GM18909 (cell line): ENCODE measurements around the gene UNC13C.
"Not testable (repeated sequence)": the region's sequence is repeated elsewhere in the genome, so short reads cannot be mapped to it uniquely, and the experiment has no call there.

Experiments used
- ATAC-seq: cut with Tn5 transposase; IDR thresholded peaks from one replicate; pipeline ENCODE4 v1.9.1; 2021; ENCODE audit warnings: mild to moderate bottlenecking; ENCODE audit not compliant: unreplicated experiment, poor library complexity

The UNC13C gene

GRCh38 chr15:53978253-53978906 is at the start of gene UNC13C:
TSS of gene UNC13C (plus strand) at chr15:53978441. CDS start at chr15:54012904, 34,463 bp downstream.
- ATAC-seq: no peak

DNA sequence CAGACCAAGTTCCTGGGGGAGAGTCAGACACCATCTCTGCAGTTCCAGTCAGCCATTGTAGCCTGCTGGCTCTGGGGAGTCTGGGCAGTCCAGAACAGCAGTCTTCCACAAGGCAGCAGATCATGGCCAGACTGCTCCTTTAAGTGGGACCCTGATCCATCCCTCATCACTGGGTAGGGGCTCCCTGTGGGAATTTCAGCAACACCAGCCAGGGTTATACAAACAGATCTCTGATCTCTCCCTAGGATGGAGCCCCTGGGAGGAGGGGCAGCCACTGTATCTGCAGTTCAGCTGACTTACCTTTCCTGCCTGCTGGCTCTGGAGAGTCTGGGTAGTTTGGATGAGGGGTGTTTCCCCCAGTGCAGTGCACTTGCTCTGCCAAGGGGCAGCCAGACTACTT is 42.1 kb upstream of the UNC13C start:
- ATAC-seq: no peak

GRCh38 chr15:53937632-53938031 is 40.6 kb upstream of the UNC13C start:
- not testable (repeated sequence) for ATAC-seq

DNA sequence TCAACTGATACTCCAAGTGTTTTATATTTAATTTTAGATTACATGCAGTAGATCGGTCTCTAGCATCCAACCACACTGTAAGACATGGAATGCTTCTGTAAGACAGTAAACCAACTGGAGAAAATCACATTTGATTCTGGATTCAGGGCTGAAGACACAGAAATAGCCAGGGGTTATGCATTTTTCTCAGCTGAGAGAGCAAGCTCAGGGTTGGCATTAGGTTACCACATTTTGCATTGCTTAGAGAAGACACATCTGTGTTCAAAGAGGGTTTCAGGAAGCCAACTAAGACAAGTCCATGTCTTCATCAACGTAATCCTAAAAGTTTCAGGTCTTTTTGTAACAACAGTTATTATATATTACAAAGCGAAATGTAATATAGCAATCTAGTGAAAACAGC is 27.7 kb upstream of the UNC13C start:
- no peak for ATAC-seq

DNA sequence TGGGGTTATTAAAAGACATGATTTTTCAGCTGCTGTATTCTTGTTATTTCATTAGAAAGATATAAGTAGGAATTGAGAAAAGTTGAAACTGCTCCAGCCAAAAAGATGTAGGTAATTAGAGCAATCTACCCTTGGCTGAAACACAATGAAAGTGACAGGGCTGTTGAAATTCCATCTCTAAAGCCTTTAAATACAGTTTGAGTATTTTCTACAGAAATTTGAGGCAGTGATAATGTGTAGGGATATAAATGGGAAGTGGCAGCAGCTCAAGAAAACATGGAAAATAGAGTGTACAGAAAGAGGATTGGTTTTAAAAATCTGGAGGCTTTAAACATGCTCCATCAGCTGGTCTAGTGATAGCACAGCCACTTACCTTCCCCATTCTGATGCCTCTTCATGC is 22.8 kb upstream of the UNC13C start:
- no peak for ATAC-seq

GRCh38 chr15:53962646-53963561 is 15.3 kb upstream of the UNC13C start:
- ATAC-seq: no peak

DNA sequence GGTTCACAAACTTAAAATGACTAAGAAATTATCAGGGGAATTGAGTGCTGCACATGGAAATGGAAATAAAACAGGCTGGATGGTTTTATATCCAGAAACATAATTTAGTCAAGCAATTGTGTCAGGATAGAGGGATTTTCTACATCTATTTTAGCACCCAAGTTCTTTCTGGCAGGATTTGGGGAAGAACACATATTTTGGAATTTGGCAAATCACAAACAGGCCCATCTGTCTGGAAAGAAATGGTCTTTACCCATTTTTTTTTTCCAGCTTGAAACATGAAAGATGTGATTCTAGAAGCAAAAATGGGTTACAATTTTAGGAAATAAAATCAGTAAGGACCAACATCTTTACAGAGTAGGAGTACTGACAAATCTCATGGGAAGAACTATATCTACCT is 14.4 kb upstream of the UNC13C start:
- ATAC-seq: no peak

GRCh38 chr15:53974121-53974520 is 4.1 kb upstream of the UNC13C start:
- no peak for ATAC-seq

- ATAC-seq: no peak
Observed at GRCh38 chr15:53974813-53975212, 3.4 kb upstream of the UNC13C start.

GRCh38 chr15:53976844-53977392 is 1.3 kb upstream of the UNC13C start:
- no peak for ATAC-seq

GRCh38 chr15:53979051-53979788 is 979 bp downstream of the UNC13C start:
- ATAC-seq: no peak

- ATAC-seq: no peak
Observed at GRCh38 chr15:53980021-53980420, 1.8 kb downstream of the UNC13C start.

- ATAC-seq: no peak
Observed at GRCh38 chr15:53982071-53982680, 3.9 kb downstream of the UNC13C start.

- ATAC-seq: no peak
Observed at GRCh38 chr15:53982876-53983275, 4.6 kb downstream of the UNC13C start.

- ATAC-seq: no peak
Observed at GRCh38 chr15:53984221-53984620, 6.0 kb downstream of the UNC13C start.

GRCh38 chr15:53985562-53985961 is 7.3 kb downstream of the UNC13C start:
- no peak for ATAC-seq

DNA sequence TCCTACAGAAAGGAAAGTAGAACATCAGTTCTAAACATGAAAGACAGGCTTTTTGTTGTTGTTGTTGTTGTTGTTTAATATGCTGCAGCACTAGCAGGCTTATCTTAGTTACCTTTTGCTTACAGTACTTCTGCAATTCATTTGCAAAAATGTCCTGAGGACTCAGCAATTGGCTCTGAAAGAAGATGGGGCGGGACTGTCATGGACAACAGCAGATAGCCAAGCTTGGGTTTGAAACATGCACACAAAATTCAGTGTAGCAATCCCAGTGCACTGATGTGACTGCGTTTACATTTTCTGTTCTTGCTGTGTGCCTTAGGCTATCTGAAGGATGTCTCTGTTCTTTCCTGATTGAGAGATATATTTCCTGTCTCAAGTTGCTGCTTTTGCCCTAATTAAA is 9.2 kb downstream of the UNC13C start:
- ATAC-seq: no peak

GRCh38 chr15:54007256-54007655 is 29.0 kb downstream of the UNC13C start:
- no peak for ATAC-seq

DNA sequence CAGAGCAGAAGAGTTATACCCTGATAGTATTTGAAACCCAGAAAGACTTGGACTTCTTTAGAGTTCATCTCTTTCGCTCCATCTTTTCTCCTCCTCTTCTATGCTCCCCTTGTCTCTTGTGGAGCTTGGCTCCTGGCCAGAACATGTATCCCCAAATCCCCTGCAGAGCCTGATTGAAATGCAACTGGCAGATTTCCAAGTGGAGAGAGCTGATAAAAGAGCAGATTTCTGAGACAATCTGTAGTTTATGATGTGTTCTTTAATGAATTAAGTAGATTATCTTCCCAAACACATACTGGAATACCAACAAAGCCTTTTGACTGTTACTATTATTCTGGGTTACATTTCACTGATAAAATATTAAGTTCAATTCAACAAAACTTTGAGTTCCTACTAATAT is 33.4 kb downstream of the UNC13C start:
- ATAC-seq: no peak

DNA sequence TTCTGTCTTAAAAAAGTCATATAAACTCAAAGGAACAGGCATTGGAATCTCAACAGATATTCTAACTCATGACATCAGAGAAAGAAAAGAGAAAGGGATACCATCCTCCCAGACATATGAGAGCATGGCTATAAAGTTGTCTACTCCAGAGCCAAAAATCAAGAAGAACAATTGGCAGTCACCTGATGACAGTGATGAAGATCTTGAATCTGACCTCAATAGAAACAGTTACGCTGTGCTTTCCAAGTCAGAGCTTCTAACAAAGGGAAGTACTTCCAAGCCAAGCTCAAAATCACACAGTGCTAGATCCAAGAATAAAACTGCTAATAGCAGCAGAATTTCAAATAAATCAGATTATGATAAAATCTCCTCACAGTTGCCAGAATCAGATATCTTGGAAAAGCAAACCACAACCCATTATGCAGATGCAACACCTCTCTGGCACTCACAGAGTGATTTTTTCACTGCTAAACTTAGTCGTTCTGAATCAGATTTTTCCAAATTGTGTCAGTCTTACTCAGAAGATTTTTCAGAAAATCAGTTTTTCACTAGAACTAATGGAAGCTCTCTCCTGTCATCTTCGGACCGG is 35.9 kb downstream of the UNC13C start:
- ATAC-seq: no peak
